HS-5 (cell line): Measurements from ENCODE around the gene UTP25.
"Not testable (repeated sequence)": the region's sequence is repeated elsewhere in the genome, so short reads cannot be mapped to it uniquely, and the experiment has no call there.

Experiments used
- DNase-seq: peaks from one replicate; pipeline ENCODE4 v3.0.0-alpha.2; 2012; ENCODE audit warnings: low read depth

The UTP25 gene

GRCh38 chr1:209827384-209828262 lies at the start of gene UTP25:
UTP25 (plus strand) TSS chr1:209827972; CDS start chr1:209828064, 92 bp downstream.
- peak; percentile 93 for DNase-seq

GRCh38 chr1:209778102-209778501 lies 49.7 kb upstream of the UTP25 start:
- DNase-seq, result no peak

GRCh38 chr1:209780268-209780667 lies 47.5 kb upstream of the UTP25 start:
- DNase-seq, result no peak

GRCh38 chr1:209783386-209783785 lies 44.4 kb upstream of the UTP25 start:
- DNase-seq, result no peak

GRCh38 chr1:209784265-209785169 lies 43.3 kb upstream of the UTP25 start, which contains the start of gene C1orf74:
C1orf74 (minus strand) TSS chr1:209784559; CDS start chr1:209783634, 925 bp downstream.
- DNase-seq, result peak; percentile 89

- no peak for DNase-seq
These were observed 42.2 kb upstream of the UTP25 start for GRCh38 chr1:209785592-209785991.

GRCh38 chr1:209786146-209786545 lies 41.6 kb upstream of the UTP25 start:
- no peak for DNase-seq

- no peak for DNase-seq
These were observed 40.2 kb upstream of the UTP25 start for GRCh38 chr1:209787551-209787950.

GRCh38 chr1:209789245-209789644 lies 38.5 kb upstream of the UTP25 start:
- no peak for DNase-seq

- DNase-seq, result no peak
These were observed 37.2 kb upstream of the UTP25 start for GRCh38 chr1:209790286-209791193.

GRCh38 chr1:209791920-209792319 lies 35.9 kb upstream of the UTP25 start:
- DNase-seq, result no peak

GRCh38 chr1:209793711-209794110 lies 34.1 kb upstream of the UTP25 start:
- not testable (repeated sequence) for DNase-seq

GRCh38 chr1:209797978-209798639 lies 29.7 kb upstream of the UTP25 start:
- no peak for DNase-seq

- no peak for DNase-seq
These were observed 26.6 kb upstream of the UTP25 start for GRCh38 chr1:209800984-209801834.

GRCh38 chr1:209802117-209802779 lies 25.5 kb upstream of the UTP25 start:
- DNase-seq, result no peak

- DNase-seq, result no peak
These were observed 25.0 kb upstream of the UTP25 start for GRCh38 chr1:209802780-209803152.

GRCh38 chr1:209803568-209803967 lies 24.2 kb upstream of the UTP25 start:
- no peak for DNase-seq

- no peak for DNase-seq
These were observed 22.4 kb upstream of the UTP25 start for GRCh38 chr1:209805341-209805781.
